ENCODE data around the gene CUL1.

CUL1 gene

GRCh38 chr7:148711191-148712102, 12.7 kb downstream of the CUL1 start:
- H3K4me3 ChIP-seq (ENCODE audit: low read depth, low read length) = no peak overlapping the region
- DNase-seq (ENCODE audit: low read depth) = no peak

- no peak overlapping the region for H3K4me3 ChIP-seq (ENCODE audit: low read depth, low read length)
- DNase-seq (ENCODE audit: low read depth) = no peak
These were observed 14.1 kb downstream of the CUL1 start for GRCh38 chr7:148712678-148713329.

- DNase-seq (ENCODE audit: low read depth) = no peak
- no peak overlapping the region for H3K4me3 ChIP-seq (ENCODE audit: low read depth, low read length)
These were observed 15.8 kb downstream of the CUL1 start for GRCh38 chr7:148714498-148714897.

- no peak for DNase-seq (ENCODE audit: low read depth)
- H3K4me3 ChIP-seq (ENCODE audit: low read depth, low read length) = no peak overlapping the region
These were observed 16.3 kb downstream of the CUL1 start for GRCh38 chr7:148715027-148715426.

GRCh38 chr7:148717266-148717793, 18.6 kb downstream of the CUL1 start:
- no peak for DNase-seq (ENCODE audit: low read depth)
- no peak overlapping the region for H3K4me3 ChIP-seq (ENCODE audit: low read depth, low read length)

GRCh38 chr7:148718431-148718830, 19.7 kb downstream of the CUL1 start:
- DNase-seq (ENCODE audit: low read depth) = no peak
- no peak overlapping the region for H3K4me3 ChIP-seq (ENCODE audit: low read depth, low read length)

GRCh38 chr7:148719753-148720152, 21.1 kb downstream of the CUL1 start:
- no peak overlapping the region for H3K4me3 ChIP-seq (ENCODE audit: low read depth, low read length)
- DNase-seq (ENCODE audit: low read depth) = no peak

GRCh38 chr7:148720472-148720871, 21.8 kb downstream of the CUL1 start:
- H3K4me3 ChIP-seq (ENCODE audit: low read depth, low read length) = no peak overlapping the region
- DNase-seq (ENCODE audit: low read depth) = no peak

- DNase-seq (ENCODE audit: low read depth) = no peak
- no peak overlapping the region for H3K4me3 ChIP-seq (ENCODE audit: low read depth, low read length)
These were observed 22.7 kb downstream of the CUL1 start for GRCh38 chr7:148721390-148721789.

GRCh38 chr7:148722340-148723165, 23.9 kb downstream of the CUL1 start:
- H3K4me3 ChIP-seq (ENCODE audit: low read depth, low read length) = no peak overlapping the region
- DNase-seq (ENCODE audit: low read depth) = no peak

- no peak overlapping the region for H3K4me3 ChIP-seq (ENCODE audit: low read depth, low read length)
- DNase-seq (ENCODE audit: low read depth) = no peak
These were observed 24.5 kb downstream of the CUL1 start for GRCh38 chr7:148723166-148723559.

- H3K4me3 ChIP-seq (ENCODE audit: low read depth, low read length) = no peak overlapping the region
- no peak for DNase-seq (ENCODE audit: low read depth)
These were observed 25.1 kb downstream of the CUL1 start for GRCh38 chr7:148723846-148724245.

GRCh38 chr7:148726385-148726784, 27.7 kb downstream of the CUL1 start:
- DNase-seq (ENCODE audit: low read depth) = no peak
- H3K4me3 ChIP-seq (ENCODE audit: low read depth, low read length) = no peak overlapping the region

GRCh38 chr7:148727501-148728278, 29.0 kb downstream of the CUL1 start:
- no peak for DNase-seq (ENCODE audit: low read depth)
- H3K4me3 ChIP-seq (ENCODE audit: low read depth, low read length) = no peak overlapping the region

GRCh38 chr7:148729984-148730733, 31.5 kb downstream of the CUL1 start:
- H3K4me3 ChIP-seq (ENCODE audit: low read depth, low read length) = no peak overlapping the region
- DNase-seq (ENCODE audit: low read depth) = no peak

- no peak for DNase-seq (ENCODE audit: low read depth)
- no peak overlapping the region for H3K4me3 ChIP-seq (ENCODE audit: low read depth, low read length)
These were observed 34.2 kb downstream of the CUL1 start for GRCh38 chr7:148732862-148733261.

- no peak overlapping the region for H3K4me3 ChIP-seq (ENCODE audit: low read depth, low read length)
- DNase-seq (ENCODE audit: low read depth) = no peak
These were observed 34.8 kb downstream of the CUL1 start for GRCh38 chr7:148733496-148733895.

GRCh38 chr7:148735141-148735540, 36.4 kb downstream of the CUL1 start:
- DNase-seq (ENCODE audit: low read depth) = no peak
- H3K4me3 ChIP-seq (ENCODE audit: low read depth, low read length) = no peak overlapping the region

Data from skeletal muscle cell (primary cell).